AG10803 (cell line): ENCODE results near the gene COPS7B.

Experiments
- DNase-seq: peaks from one replicate; pipeline ENCODE4 v3.0.0; 2010; ENCODE audit warnings: low read depth
- H3K4me3 ChIP-seq: 2 replicates; pipeline ENCODE4 v1.5.1; 2011; ENCODE audit warnings: mild to moderate bottlenecking, low read length, control low read depth
- TF ChIP-seq, protein P1 (sequence below): conservative IDR thresholded peaks from 2 replicates; pipeline ENCODE4 v1.5.1; 2011; ENCODE audit warnings: mild to moderate bottlenecking, low read length, control low read depth, inconsistent platforms

Gene COPS7B

DNA sequence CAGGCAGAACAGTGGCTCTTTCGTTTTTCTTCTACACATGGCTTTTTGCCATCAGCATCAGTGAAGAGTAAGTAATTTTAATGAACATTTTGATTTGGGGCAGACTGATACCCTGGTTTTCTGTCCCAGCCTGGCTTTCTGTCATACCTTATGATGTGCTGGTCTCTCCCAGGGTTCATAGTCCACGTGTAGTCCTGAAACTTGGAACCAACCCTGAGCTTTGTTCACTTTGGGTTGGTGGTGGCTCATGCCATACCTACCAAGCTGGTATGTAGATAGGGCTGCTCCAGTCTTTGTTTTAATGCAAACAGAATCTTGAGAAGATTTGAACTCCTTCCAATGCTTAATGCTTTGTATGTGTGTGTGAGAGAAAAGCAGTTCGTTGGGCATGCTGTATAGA, 4.9 kb downstream of the COPS7B start:
- TF ChIP-seq, protein P1, sequence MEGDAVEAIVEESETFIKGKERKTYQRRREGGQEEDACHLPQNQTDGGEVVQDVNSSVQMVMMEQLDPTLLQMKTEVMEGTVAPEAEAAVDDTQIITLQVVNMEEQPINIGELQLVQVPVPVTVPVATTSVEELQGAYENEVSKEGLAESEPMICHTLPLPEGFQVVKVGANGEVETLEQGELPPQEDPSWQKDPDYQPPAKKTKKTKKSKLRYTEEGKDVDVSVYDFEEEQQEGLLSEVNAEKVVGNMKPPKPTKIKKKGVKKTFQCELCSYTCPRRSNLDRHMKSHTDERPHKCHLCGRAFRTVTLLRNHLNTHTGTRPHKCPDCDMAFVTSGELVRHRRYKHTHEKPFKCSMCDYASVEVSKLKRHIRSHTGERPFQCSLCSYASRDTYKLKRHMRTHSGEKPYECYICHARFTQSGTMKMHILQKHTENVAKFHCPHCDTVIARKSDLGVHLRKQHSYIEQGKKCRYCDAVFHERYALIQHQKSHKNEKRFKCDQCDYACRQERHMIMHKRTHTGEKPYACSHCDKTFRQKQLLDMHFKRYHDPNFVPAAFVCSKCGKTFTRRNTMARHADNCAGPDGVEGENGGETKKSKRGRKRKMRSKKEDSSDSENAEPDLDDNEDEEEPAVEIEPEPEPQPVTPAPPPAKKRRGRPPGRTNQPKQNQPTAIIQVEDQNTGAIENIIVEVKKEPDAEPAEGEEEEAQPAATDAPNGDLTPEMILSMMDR, result no peak
- DNase-seq, result no peak
- no peak overlapping the region for H3K4me3 ChIP-seq

DNA sequence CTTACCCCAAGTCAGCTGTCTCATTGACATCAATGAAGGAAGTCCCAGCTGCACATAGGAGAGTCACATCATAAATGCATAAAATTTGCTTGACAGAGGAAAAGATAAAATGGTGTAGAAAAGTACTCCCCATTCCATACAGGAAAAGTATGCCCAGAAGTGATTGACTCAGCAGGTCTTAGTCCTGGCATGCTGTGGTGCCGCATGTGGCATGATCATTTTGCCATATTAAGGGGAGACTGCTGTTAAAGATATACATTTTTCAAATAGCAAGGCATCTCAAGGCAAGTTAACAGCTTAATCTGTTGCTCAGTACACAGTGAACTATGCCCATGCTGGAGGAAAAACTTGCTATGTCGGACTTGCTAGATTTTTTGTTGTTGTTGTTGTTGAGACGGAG, 8.1 kb downstream of the COPS7B start:
- TF ChIP-seq, protein P1, result no peak
- no peak overlapping the region for H3K4me3 ChIP-seq
- DNase-seq, result no peak

DNA sequence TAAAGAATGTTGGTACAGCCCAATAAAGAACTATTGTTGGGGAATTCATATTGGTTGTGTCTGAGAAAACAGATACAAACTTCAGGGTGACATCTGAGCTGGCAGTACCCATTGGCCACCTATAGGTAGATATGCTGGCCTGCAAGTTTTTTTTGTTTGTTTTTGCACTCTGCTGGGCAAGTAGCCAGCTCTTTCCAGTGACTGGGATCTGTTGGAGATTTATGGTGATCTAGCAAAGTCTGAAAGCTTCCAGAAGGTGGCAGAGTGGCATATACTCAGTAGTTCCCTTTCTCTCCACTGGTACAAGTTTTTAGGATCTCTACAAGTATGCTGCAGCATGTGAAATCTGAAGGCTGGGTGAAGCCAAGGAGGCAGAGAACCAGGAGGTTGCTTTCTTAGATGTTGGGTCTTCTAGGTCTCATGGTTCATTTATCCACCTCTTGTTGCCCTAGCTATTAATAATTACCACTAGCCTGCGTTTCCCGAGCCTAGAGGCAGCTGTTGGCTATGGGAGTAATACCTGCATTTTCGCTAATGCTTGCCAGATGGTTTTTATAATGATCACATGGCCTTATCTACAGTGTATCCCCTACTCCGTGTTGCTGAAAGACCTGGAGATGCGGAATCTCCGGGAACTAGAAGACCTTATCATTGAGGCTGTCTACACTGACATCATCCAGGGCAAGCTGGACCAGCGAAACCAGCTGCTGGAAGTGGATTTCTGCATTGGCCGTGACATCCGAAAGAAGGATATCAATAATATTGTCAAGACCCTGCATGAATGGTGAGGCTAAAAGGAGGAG, 9.5 kb downstream of the COPS7B start:
- peak; percentile 52 for DNase-seq
- TF ChIP-seq, protein P1, result peak; percentile 31
- no peak overlapping the region for H3K4me3 ChIP-seq

DNA sequence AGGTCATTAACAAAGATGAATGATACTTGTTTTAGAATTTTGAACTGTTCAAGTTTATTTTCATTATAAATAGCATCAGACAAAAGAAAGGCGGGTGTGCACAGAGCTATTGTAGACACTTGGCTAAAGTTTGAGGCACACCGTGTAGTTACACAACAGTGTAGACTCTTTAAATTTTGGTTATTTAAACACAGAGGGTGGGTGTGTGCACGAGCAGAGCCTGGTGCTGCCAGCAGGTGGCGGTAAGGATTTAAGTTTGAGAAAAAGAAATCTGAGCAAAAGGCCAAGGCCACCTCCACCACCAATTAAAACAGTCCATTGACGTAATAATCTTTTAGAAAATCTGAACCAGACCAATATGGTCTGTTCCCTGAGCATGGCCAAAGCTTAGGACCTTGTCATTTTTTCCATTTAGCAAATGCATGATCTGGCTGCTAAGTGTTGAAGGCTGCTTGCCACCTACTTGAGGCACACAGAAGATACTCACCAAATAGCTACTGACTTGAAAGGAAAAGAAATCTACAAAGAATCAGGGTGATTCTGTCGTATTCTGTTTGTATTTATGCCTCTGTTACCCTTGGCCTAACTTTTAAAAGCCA, 14.3 kb downstream of the COPS7B start:
- no peak overlapping the region for H3K4me3 ChIP-seq
- DNase-seq, result peak; percentile 53
- TF ChIP-seq, protein P1, result peak; percentile 71

DNA sequence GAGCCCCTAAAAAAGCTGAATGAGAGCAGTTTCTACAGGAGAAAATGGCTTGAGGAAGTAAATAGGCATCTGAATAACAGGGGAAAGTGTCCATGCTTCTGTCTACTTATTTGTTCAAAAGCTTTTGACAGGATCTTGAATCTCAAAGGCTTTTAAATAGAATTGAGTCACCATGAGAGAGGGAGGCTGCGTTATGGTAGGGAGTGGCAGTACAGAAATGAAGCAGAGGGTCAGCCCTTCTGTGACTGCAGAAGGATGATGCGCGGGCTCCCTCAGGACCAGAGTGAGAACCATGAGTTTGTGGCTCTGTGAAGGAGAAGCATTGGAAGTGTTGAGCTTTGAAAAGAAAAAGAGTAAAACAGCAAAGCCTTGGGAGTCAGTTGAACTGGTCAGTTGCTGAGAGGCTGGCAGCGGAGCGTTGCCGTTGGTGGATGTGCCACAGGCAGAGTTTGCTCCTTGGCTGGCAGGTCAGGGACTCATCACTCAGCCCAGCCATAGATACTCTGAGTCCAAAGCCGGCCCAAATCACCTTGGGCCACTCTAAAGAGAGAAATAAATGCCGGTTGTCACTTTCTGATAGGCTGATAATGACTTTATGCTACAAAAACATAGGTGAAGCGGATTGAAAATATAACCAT, 17.4 kb downstream of the COPS7B start:
- TF ChIP-seq, protein P1, result no peak
- no peak for DNase-seq
- H3K4me3 ChIP-seq, result no peak overlapping the region

DNA sequence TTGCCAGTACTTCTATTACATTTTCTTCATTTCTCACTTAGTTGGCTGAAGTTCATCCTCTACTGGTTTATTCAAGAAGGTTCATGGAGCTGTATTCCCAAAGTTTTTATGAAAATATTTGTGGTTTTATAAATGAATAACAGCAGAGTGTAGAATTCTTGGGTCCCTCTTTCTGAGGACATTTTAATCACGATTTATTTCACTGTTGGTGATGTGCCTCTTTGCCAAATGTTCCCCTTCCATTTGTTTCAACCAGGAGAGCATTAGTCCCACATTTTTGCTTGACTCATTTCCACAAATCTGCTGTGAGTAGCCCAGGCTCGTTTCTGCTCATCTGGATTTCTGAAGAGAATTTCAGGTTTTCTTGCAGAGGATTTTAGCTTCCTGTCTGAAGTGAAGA, 20.8 kb downstream of the COPS7B start:
- TF ChIP-seq, protein P1, result no peak; the same call in 1 of the 2 replicates
- no peak overlapping the region for H3K4me3 ChIP-seq
- DNase-seq, result peak; percentile 90
